GM20000 (cell line): ENCODE data around the gene SLC29A2.

ENCODE experiments used
- DNase-seq: peaks from one replicate; pipeline ENCODE4 v3.0.0; 2012; ENCODE audit warnings: low spot score
- CTCF ChIP-seq: IDR thresholded peaks from 2 replicates; pipeline ENCODE4 v1.5.1; 2012; ENCODE audit warnings: mild to moderate bottlenecking, control low read depth; ENCODE audit errors: extremely low read depth, missing control alignments

Gene SLC29A2

GRCh38 chr11:66341502-66342126 is 29.9 kb downstream of the SLC29A2 start:
- DNase-seq: no peak
- no peak for TF ChIP-seq CTCF

GRCh38 chr11:66340596-66341501 is 30.7 kb downstream of the SLC29A2 start:
- no peak for TF ChIP-seq CTCF
- no peak for DNase-seq

GRCh38 chr11:66339686-66340483 is 31.7 kb downstream of the SLC29A2 start:
- no peak for DNase-seq
- TF ChIP-seq CTCF: no peak

GRCh38 chr11:66339162-66339675 is 32.3 kb downstream of the SLC29A2 start:
- no peak for DNase-seq

GRCh38 chr11:66338276-66339161 is 33.0 kb downstream of the SLC29A2 start:
- no peak for TF ChIP-seq CTCF
- DNase-seq: no peak

More at GRCh38 chr11:66339162-66339675, 32.3 kb downstream of the SLC29A2 start:
- TF ChIP-seq CTCF: no peak

GRCh38 chr11:66337103-66337899 is 34.3 kb downstream of the SLC29A2 start:
- no peak for TF ChIP-seq CTCF
- DNase-seq: no peak
